ENCODE measurements around the gene ARHGAP6. TPM values are rescaled to one million over a fixed set of nuclear protein-coding genes. Genes with fewer than 3 reads are reported as not detected.

ARHGAP6 gene
- total and polyA plus RNA-seq, 2 donors from 2014 or later: 6.0 to 20.4 TPM

DNA sequence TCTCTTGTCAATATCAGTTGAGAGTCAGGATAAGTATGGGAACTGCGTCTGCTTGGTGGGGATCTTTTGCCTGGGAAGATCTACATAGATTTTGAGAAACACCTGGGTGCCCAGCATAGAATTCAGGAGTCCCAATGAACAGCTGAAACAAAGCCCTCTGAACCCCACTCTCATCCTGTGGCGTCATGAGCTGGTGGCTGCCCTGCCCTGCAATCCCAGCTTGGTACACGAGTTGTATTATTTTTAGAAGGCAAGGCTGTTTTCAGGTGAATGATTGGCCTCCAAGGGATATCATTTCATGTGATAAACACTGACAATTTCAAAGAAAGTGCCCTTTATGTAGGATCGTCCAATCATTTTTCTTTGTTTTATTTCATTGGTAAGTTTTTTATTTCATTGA, 493.8 kb downstream of the ARHGAP6 start:
- Histone ChIP-seq H3K27me3 (ENCODE audit: control insufficient read depth, insufficient read depth, low read length) (no peaks in the 10 kb centered on the region), H3K36me3 (ENCODE audit: control insufficient read depth in 2 of 3, insufficient read depth in 3 of 3, low read length in 3 of 3) (no peaks in the 10 kb centered on the region), H3K4me1 (ENCODE audit: control insufficient read depth in 2 of 3, insufficient read depth in 2 of 3, low read depth in 1 of 3, low read length in 3 of 3) (no peaks in the 10 kb centered on the region), H3K9me3 (ENCODE audit: control insufficient read depth in 2 of 3, insufficient read depth in 1 of 3, low read length in 3 of 3) (no peaks in the 10 kb centered on the region), H3K4me3 (ENCODE audit: low read length in 3 of 3) (no peak overlapping the region), H3K27ac (ENCODE audit: low read depth in 2 of 2, low read length in 2 of 2) (no peak overlapping the region), H3K9ac (ENCODE audit: low read length in 3 of 3) (no peak overlapping the region)
- intact Hi-C loops (cut with DNase I): no loop called here
- FAIRE-seq (no peak), DNase-seq (no peak)
- TF ChIP-seq, protein P1, sequence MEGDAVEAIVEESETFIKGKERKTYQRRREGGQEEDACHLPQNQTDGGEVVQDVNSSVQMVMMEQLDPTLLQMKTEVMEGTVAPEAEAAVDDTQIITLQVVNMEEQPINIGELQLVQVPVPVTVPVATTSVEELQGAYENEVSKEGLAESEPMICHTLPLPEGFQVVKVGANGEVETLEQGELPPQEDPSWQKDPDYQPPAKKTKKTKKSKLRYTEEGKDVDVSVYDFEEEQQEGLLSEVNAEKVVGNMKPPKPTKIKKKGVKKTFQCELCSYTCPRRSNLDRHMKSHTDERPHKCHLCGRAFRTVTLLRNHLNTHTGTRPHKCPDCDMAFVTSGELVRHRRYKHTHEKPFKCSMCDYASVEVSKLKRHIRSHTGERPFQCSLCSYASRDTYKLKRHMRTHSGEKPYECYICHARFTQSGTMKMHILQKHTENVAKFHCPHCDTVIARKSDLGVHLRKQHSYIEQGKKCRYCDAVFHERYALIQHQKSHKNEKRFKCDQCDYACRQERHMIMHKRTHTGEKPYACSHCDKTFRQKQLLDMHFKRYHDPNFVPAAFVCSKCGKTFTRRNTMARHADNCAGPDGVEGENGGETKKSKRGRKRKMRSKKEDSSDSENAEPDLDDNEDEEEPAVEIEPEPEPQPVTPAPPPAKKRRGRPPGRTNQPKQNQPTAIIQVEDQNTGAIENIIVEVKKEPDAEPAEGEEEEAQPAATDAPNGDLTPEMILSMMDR (IDR thresholded peaks at IDR 0.05; ENCODE audit: borderline replicate concordance, extremely low read depth, insufficient read depth): no peak

DNA sequence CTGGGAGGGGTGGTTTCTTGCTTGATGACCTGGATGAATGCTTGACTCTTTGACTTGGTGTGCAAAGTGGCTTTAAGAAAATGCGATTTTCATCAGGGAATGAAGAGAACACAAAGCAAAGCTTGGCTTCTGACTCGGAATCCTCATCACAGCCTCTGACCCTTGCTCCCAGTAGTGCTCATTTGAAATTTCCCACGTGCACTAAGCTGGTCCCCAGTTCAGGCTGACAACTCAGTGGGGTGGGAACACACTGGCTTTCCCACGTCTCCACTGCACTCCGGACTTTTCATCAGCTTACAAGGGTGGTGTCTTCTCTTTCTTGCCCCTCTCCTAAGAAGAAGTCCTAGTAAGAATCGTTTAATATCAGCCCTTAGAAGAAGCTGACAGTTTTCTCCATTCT, 501.3 kb downstream of the ARHGAP6 start:
- TF ChIP-seq, protein P1 (IDR thresholded peaks at IDR 0.05; ENCODE audit: borderline replicate concordance, extremely low read depth, insufficient read depth): no peak
- Histone ChIP-seq H3K4me3 (ENCODE audit: low read length in 3 of 3) (no peak overlapping the region), H3K9me3 (ENCODE audit: control insufficient read depth in 2 of 3, insufficient read depth in 1 of 3, low read length in 3 of 3) (no peaks in the 10 kb centered on the region), H3K4me1 (ENCODE audit: control insufficient read depth in 2 of 3, insufficient read depth in 2 of 3, low read depth in 1 of 3, low read length in 3 of 3) (no peaks in the 10 kb centered on the region), H3K27me3 (ENCODE audit: control insufficient read depth, insufficient read depth, low read length) (no peaks in the 10 kb centered on the region), H3K36me3 (ENCODE audit: control insufficient read depth in 2 of 3, insufficient read depth in 3 of 3, low read length in 3 of 3) (no peaks in the 10 kb centered on the region), H3K27ac (ENCODE audit: low read depth in 2 of 2, low read length in 2 of 2) (no peak overlapping the region), H3K9ac (ENCODE audit: low read length in 3 of 3) (no peak overlapping the region)
- DNase-seq (no peak), FAIRE-seq (no peak)
- intact Hi-C loops (cut with DNase I): no loop called here

DNA sequence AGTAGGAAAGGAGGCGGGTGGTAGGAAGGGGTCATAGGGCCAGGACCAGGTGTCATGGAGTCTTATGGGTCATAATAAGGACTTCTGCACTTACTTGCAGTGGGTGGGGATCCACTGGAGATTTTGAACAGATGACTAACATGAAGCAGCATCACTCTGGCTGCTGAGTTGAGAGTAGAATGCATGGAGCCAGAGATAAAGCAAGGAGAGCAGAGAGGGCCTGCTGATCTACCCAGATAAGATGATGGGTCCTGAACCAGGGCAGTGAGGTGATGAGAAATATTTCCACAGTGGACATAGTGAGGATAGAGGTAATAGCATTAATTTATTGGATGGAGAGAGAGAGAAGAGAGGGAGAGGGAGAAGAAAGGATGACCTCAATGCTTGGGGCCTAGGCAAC, 506.6 kb downstream of the ARHGAP6 start:
- Histone ChIP-seq H3K27ac (ENCODE audit: low read depth in 2 of 2, low read length in 2 of 2) (no peak overlapping the region), H3K4me1 (ENCODE audit: control insufficient read depth in 2 of 3, insufficient read depth in 2 of 3, low read depth in 1 of 3, low read length in 3 of 3) (no peaks in the 10 kb centered on the region), H3K9me3 (ENCODE audit: control insufficient read depth in 2 of 3, insufficient read depth in 1 of 3, low read length in 3 of 3) (no peaks in the 10 kb centered on the region), H3K36me3 (ENCODE audit: control insufficient read depth in 2 of 3, insufficient read depth in 3 of 3, low read length in 3 of 3) (no peaks in the 10 kb centered on the region), H3K4me3 (ENCODE audit: low read length in 3 of 3) (no peak overlapping the region), H3K27me3 (ENCODE audit: control insufficient read depth, insufficient read depth, low read length) (peaks cover 2% of the 10 kb centered on the region), H3K9ac (ENCODE audit: low read length in 3 of 3) (no peak overlapping the region)
- intact Hi-C loops (cut with DNase I): no loop called here
- no peak for FAIRE-seq
- no peak for DNase-seq
- TF ChIP-seq, protein P1 (IDR thresholded peaks at IDR 0.05; ENCODE audit: borderline replicate concordance, extremely low read depth, insufficient read depth): no peak

All from kidney (tissue), 14 donors.